K562 (cell line): ENCODE results near the gene DLGAP1. TPM values are rescaled to one million over a fixed set of nuclear protein-coding genes. Genes with fewer than 3 reads are reported as not detected.

ENCODE experiments used
- ATAC-seq: fragments of 200-7000 bp; cut with Tn5 transposase; 3 replicates; pipeline ENCODE4 v1.9.1; 2020; ENCODE audit warnings: moderate library complexity
- BruUV-seq: library from RNA; stranded (reverse); fragments of 400-500 nt; replicated peaks from 2 replicates; lab custom pipeline; 2021; lab: Mats Ljungman, UMichigan
- CTCF ChIA-PET: fragments of 300-600 bp; formaldehyde crosslinking; extraction: SDS; loops from one replicate; lab custom pipeline; 2021; ENCODE audit warnings: low intra/inter-chr PET ratio; lab: Yijun Ruan, JAX
- POLR2A ChIA-PET: fragments of 300-600, 350-650 bp; sonication (Branson Sonifier 250); formaldehyde crosslinking; extraction: SDS; loops from one replicate; lab custom pipeline; 2021; ENCODE audit warnings: antibody characterized with exemption, inconsistent platforms; lab: Yijun Ruan, JAX
- DNase-seq, 4 experiments: peaks; one replicate each; pipeline versions ENCODE4 v3.0.0 to v3.0.0-alpha.2; 2011 to 2018; ENCODE audit warnings: low spot score in 3 of 4, mixed read lengths in 3 of 4; ENCODE audit errors: extremely low read depth in 1 of 4
- FAIRE-seq: peaks from 2 replicates; lab custom pipeline; 2011; peaks lifted over from hg19 to GRCh38; lab: Jason Lieb, UNC
- H2AFZ ChIP-seq: 2 replicates; pipeline ENCODE4 v1.6.0; 2011; ENCODE audit warnings: low read depth, low read length, control low read depth, inconsistent platforms
- H3K27ac ChIP-seq: fragments of 200-600 bp; 3 replicates; pipeline ENCODE4 v1.8.0; 2011; ENCODE audit warnings: low read depth, mild to moderate bottlenecking, control low read depth, inconsistent platforms, low read length, moderate library complexity, mixed read lengths; ENCODE audit errors: extremely low read depth
- H3K27me3 ChIP-seq, 2 experiments: fragments of 300-600 bp in 1 of 2; 2 replicates in 1 of 2; 3 replicates in 1 of 2; pipeline versions ENCODE4 v1.6.0 to v1.8.0; 2011; ENCODE audit warnings: inconsistent platforms in 2 of 2, low read length in 2 of 2, mild to moderate bottlenecking in 1 of 2, mixed read lengths in 1 of 2, moderate library complexity in 1 of 2; ENCODE audit not compliant: control insufficient read depth in 2 of 2, insufficient read depth in 2 of 2
- H3K36me3 ChIP-seq: fragments of 300-600 bp; 3 replicates; pipeline ENCODE4 v1.8.0; 2011; ENCODE audit warnings: mild to moderate bottlenecking, low read length, inconsistent platforms; ENCODE audit not compliant: control insufficient read depth, insufficient read depth
- H3K4me1 ChIP-seq, 2 experiments: fragments of 200-600 bp in 1 of 2; replicated peaks in 1 of 2; 2 replicates in 1 of 2; 3 replicates in 1 of 2; pipeline versions ENCODE4 v1.5.1 to v1.8.0; 2011; ENCODE audit warnings: inconsistent platforms in 2 of 2, low read length in 2 of 2, mild to moderate bottlenecking in 1 of 2, mixed read lengths in 1 of 2, moderate library complexity in 1 of 2; ENCODE audit not compliant: control insufficient read depth in 2 of 2, insufficient read depth in 2 of 2
- H3K4me2 ChIP-seq: 2 replicates; pipeline ENCODE4 v1.6.1; 2011; ENCODE audit warnings: low read length, control low read depth, inconsistent platforms, mixed read lengths; ENCODE audit not compliant: insufficient read depth
- H3K4me3 ChIP-seq: fragments of 200-600 bp; sonication (generic), shearing (Covaris generic); 2 replicates; pipeline ENCODE4 v1.5.1; 2016; ENCODE audit warnings: control low read depth, inconsistent platforms
- H3K79me2 ChIP-seq: fragments of 200-600 bp; 3 replicates; pipeline ENCODE4 v1.8.0; 2011; ENCODE audit warnings: low read length, inconsistent platforms; ENCODE audit not compliant: control insufficient read depth, insufficient read depth
- H3K9ac ChIP-seq, 2 experiments: 2 replicates each; pipeline versions ENCODE4 v1.6.0 to v1.6.1; 2011; ENCODE audit warnings: low read depth in 2 of 2, low read length in 2 of 2, control low read depth in 1 of 2, inconsistent platforms in 1 of 2, mild to moderate bottlenecking in 1 of 2, mixed read lengths in 1 of 2; ENCODE audit not compliant: insufficient read depth in 1 of 2
- H3K9me1 ChIP-seq: one replicate; pipeline ENCODE4 v1.6.0; 2011; ENCODE audit warnings: inconsistent platforms, mild to moderate bottlenecking, low read length, moderate library complexity; ENCODE audit not compliant: control insufficient read depth, insufficient read depth
- H3K9me3 ChIP-seq: replicated peaks from 2 replicates; pipeline ENCODE4 v1.5.1; 2011; ENCODE audit warnings: low read depth, low read length, inconsistent platforms; ENCODE audit not compliant: control insufficient read depth, insufficient read depth
- H4K20me1 ChIP-seq: replicated peaks from 2 replicates; pipeline ENCODE4 v1.6.1; 2011; ENCODE audit warnings: low read length, inconsistent platforms, mixed read lengths; ENCODE audit not compliant: control insufficient read depth, insufficient read depth
- BRF1 ChIP-seq: IDR thresholded peaks from 3 replicates; pipeline ENCODE4 v1.6.1; 2011; ENCODE audit warnings: borderline replicate concordance, mild to moderate bottlenecking; ENCODE audit not compliant: insufficient read length; ENCODE audit errors: extremely low read depth
- CAMTA2 ChIP-seq: fragments of 250-450 bp; sonication (Bioruptor Pico); conservative IDR thresholded peaks from 2 replicates; pipeline ENCODE4 v1.5.1; 2022
- DPF2 ChIP-seq: fragments of 450-650 bp; IDR thresholded peaks from 2 replicates; pipeline ENCODE4 v1.6.1; 2016
- NFE2 ChIP-seq: IDR thresholded peaks from 2 replicates; pipeline ENCODE4 v1.6.1; 2014; ENCODE audit warnings: antibody characterized with exemption, low read depth
- WHSC1 ChIP-seq: IDR thresholded peaks from one replicate; pipeline ENCODE4 v1.6.1; 2012; ENCODE audit warnings: low read length, control low read depth, inconsistent platforms
- ZNF551 ChIP-seq: fragments of 250-450 bp; sonication (Bioruptor Pico); IDR thresholded peaks from 2 replicates; pipeline ENCODE4 v1.5.0; 2021; ENCODE audit warnings: mild to moderate bottlenecking, moderate library complexity
- ZNF699 ChIP-seq: fragments of 250-450 bp; sonication (Bioruptor Pico); IDR thresholded peaks from 2 replicates; pipeline ENCODE4 v1.8.0; 2021; ENCODE audit warnings: mild to moderate bottlenecking, moderate library complexity; ENCODE audit not compliant: insufficient replicate concordance
- in situ Hi-C: fragments of 300-500 bp; cut with MboI; formaldehyde crosslinking; loops from 4 replicates; pipeline ENCODE4 v1.15.0; 2018; ENCODE audit warnings: inconsistent platforms, mixed read lengths
- intact Hi-C: fragments of 100-400 bp; cut with micrococcal nuclease; formaldehyde crosslinking; loops from 2 replicates; pipeline ENCODE4 v1.14.2; 2022
- polyA plus RNA-seq, 8 experiments: library from polyadenylated mRNA; depleted of rRNA in 4 of 8; stranded (reverse) in 5 of 8; unstranded in 3 of 8; fragments of >200 nt; fragmentation: Nextera tagmentation in 2 of 8; fragmentation: Illumina TruSeq in 1 of 8; extraction: Ambion mirVana in 2 of 8; extraction: Trizol in 1 of 8; gene quantifications; 2 replicates each; pipeline versions ENCODE4 v1.2.1 to v1.2.3, GENCODE V29; 2011 to 2014; ENCODE audit warnings: inconsistent platforms in 1 of 8, missing spikeins in 1 of 8
- total RNA-seq, 7 experiments: library from RNA; depleted of rRNA in 6 of 7; stranded (reverse); fragments of >200 nt in 6 of 7; fragmentation: Illumina TruSeq in 2 of 7; extraction: Trizol in 2 of 7; gene quantifications; 2 replicates each; pipeline versions ENCODE4 v1.2.1 to v1.2.3, GENCODE V29; 2011 to 2021; ENCODE audit warnings: low replicate concordance in 1 of 7
- TF ChIP-seq, protein P1 (sequence below), 2 experiments: fragments of 450-650 bp; IDR thresholded peaks; 2 replicates each; pipeline ENCODE4 v1.6.1; 2016
- TF ChIP-seq, protein P2 (sequence below): sonication (generic); formaldehyde crosslinking; IDR thresholded peaks from 2 replicates; pipeline ENCODE4 v1.8.0; 2022; ENCODE audit warnings: mild to moderate bottlenecking, missing genetic modification reagents
- TF ChIP-seq, protein P3 (sequence below): fragments of 250-450 bp; sonication (Bioruptor Pico); IDR thresholded peaks from 2 replicates; pipeline ENCODE4 v1.4.0; 2020
- TF ChIP-seq, protein P4 (sequence below): fragments of 250-450 bp; sonication (Bioruptor Pico); IDR thresholded peaks from 2 replicates; pipeline ENCODE4 v1.4.0; 2020

Gene DLGAP1
- total and polyA plus RNA-seq, 9 of the 15 experiments (the other 6 are each of a cell fraction or from before 2014, with no cell fraction given) = 0.04 to 0.22 (median 0.08) TPM

DNA sequence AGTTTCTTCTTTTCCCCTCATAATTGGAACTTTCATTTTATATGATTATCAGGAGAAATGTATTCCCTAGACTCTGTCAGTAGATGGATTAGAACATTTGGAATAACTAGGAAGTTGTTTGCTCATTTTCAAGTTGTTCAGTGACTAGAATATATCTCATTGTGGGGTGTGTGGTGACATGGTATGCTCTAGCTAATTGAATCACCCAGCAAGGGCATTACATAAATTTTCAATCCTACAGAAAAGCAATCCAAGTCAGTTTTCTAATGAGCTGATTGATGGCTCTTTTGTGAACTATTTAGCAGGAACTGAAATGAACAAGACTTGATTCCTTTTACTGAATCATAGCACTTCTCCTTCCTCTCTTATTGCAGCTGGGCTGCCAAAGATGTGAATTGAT is 543.7 kb downstream of the DLGAP1 start:
- no peak for FAIRE-seq
- H2AFZ ChIP-seq = no peak overlapping the region
- TF ChIP-seq, protein P1, sequence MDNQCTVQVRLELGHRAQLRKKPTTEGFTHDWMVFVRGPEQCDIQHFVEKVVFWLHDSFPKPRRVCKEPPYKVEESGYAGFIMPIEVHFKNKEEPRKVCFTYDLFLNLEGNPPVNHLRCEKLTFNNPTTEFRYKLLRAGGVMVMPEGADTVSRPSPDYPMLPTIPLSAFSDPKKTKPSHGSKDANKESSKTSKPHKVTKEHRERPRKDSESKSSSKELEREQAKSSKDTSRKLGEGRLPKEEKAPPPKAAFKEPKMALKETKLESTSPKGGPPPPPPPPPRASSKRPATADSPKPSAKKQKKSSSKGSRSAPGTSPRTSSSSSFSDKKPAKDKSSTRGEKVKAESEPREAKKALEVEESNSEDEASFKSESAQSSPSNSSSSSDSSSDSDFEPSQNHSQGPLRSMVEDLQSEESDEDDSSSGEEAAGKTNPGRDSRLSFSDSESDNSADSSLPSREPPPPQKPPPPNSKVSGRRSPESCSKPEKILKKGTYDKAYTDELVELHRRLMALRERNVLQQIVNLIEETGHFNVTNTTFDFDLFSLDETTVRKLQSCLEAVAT (IDR thresholded peaks at IDR 0.05) = no peak
- TF ChIP-seq DPF2 = no peak
- no peak for TF ChIP-seq ZNF699 (CRISPR knock-in tag)
- TF ChIP-seq BRF1 = no peak
- TF ChIP-seq, protein P2, sequence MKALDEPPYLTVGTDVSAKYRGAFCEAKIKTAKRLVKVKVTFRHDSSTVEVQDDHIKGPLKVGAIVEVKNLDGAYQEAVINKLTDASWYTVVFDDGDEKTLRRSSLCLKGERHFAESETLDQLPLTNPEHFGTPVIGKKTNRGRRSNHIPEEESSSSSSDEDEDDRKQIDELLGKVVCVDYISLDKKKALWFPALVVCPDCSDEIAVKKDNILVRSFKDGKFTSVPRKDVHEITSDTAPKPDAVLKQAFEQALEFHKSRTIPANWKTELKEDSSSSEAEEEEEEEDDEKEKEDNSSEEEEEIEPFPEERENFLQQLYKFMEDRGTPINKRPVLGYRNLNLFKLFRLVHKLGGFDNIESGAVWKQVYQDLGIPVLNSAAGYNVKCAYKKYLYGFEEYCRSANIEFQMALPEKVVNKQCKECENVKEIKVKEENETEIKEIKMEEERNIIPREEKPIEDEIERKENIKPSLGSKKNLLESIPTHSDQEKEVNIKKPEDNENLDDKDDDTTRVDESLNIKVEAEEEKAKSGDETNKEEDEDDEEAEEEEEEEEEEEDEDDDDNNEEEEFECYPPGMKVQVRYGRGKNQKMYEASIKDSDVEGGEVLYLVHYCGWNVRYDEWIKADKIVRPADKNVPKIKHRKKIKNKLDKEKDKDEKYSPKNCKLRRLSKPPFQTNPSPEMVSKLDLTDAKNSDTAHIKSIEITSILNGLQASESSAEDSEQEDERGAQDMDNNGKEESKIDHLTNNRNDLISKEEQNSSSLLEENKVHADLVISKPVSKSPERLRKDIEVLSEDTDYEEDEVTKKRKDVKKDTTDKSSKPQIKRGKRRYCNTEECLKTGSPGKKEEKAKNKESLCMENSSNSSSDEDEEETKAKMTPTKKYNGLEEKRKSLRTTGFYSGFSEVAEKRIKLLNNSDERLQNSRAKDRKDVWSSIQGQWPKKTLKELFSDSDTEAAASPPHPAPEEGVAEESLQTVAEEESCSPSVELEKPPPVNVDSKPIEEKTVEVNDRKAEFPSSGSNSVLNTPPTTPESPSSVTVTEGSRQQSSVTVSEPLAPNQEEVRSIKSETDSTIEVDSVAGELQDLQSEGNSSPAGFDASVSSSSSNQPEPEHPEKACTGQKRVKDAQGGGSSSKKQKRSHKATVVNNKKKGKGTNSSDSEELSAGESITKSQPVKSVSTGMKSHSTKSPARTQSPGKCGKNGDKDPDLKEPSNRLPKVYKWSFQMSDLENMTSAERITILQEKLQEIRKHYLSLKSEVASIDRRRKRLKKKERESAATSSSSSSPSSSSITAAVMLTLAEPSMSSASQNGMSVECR (CRISPR knock-in tag) = no peak
- TF ChIP-seq CAMTA2 (CRISPR knock-in tag) = no peak
- TF ChIP-seq, protein P3, sequence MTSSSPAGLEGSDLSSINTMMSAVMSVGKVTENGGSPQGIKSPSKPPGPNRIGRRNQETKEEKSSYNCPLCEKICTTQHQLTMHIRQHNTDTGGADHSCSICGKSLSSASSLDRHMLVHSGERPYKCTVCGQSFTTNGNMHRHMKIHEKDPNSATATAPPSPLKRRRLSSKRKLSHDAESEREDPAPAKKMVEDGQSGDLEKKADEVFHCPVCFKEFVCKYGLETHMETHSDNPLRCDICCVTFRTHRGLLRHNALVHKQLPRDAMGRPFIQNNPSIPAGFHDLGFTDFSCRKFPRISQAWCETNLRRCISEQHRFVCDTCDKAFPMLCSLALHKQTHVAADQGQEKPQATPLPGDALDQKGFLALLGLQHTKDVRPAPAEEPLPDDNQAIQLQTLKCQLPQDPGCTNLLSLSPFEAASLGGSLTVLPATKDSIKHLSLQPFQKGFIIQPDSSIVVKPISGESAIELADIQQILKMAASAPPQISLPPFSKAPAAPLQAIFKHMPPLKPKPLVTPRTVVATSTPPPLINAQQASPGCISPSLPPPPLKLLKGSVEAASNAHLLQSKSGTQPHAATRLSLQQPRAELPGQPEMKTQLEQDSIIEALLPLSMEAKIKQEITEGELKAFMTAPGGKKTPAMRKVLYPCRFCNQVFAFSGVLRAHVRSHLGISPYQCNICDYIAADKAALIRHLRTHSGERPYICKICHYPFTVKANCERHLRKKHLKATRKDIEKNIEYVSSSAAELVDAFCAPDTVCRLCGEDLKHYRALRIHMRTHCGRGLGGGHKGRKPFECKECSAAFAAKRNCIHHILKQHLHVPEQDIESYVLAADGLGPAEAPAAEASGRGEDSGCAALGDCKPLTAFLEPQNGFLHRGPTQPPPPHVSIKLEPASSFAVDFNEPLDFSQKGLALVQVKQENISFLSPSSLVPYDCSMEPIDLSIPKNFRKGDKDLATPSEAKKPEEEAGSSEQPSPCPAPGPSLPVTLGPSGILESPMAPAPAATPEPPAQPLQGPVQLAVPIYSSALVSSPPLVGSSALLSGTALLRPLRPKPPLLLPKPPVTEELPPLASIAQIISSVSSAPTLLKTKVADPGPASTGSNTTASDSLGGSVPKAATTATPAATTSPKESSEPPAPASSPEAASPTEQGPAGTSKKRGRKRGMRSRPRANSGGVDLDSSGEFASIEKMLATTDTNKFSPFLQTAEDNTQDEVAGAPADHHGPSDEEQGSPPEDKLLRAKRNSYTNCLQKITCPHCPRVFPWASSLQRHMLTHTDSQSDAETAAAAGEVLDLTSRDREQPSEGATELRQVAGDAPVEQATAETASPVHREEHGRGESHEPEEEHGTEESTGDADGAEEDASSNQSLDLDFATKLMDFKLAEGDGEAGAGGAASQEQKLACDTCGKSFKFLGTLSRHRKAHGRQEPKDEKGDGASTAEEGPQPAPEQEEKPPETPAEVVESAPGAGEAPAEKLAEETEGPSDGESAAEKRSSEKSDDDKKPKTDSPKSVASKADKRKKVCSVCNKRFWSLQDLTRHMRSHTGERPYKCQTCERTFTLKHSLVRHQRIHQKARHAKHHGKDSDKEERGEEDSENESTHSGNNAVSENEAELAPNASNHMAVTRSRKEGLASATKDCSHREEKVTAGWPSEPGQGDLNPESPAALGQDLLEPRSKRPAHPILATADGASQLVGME (CRISPR knock-in tag) = no peak
- no peak for TF ChIP-seq ZNF551
- no peak for TF ChIP-seq NFE2
- TF ChIP-seq WHSC1 = no peak
- TF ChIP-seq, protein P4, sequence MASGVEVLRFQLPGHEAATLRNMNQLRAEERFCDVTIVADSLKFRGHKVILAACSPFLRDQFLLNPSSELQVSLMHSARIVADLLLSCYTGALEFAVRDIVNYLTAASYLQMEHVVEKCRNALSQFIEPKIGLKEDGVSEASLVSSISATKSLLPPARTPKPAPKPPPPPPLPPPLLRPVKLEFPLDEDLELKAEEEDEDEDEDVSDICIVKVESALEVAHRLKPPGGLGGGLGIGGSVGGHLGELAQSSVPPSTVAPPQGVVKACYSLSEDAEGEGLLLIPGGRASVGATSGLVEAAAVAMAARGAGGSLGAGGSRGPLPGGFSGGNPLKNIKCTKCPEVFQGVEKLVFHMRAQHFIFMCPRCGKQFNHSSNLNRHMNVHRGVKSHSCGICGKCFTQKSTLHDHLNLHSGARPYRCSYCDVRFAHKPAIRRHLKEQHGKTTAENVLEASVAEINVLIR = no peak

More for the DNA sequence above, 543.7 kb downstream of the DLGAP1 start:
- no TSS peak for BruUV-seq
- Histone ChIP-seq H3K4me2 (no peak overlapping the region), H3K4me3 (no peak overlapping the region), H4K20me1 (no peaks in the 10 kb centered on the region), H3K27ac (no peak overlapping the region), H3K9me1 (no peaks in the 10 kb centered on the region), H3K4me1 (no peaks in the 10 kb centered on the region; a peak in 1 of 5 replicates), H3K9ac (no peak overlapping the region), H3K79me2 (no peaks in the 10 kb centered on the region), H3K27me3 (no peaks in the 10 kb centered on the region), H3K36me3 (no peaks in the 10 kb centered on the region), H3K9me3 (no peaks in the 10 kb centered on the region)
- POLR2A ChIA-PET = interaction anchor here (0.6 kb wide), 1 partner anchor 101 kb away, joined by 3 read pairs; no protein-coding TSS in a partner anchor
- DNase-seq (no peak), ATAC-seq (no peak)
- in situ Hi-C loops (no loop called here), intact Hi-C loops (no loop called here)
- CTCF ChIA-PET = no interaction called here
